ENCODE data around the gene NDUFS8.

NDUFS8 gene

GRCh38 chr11:68080860-68081259 lies 50.4 kb downstream of the NDUFS8 start:
- no peak for DNase-seq (ENCODE audit: low read depth)

- DNase-seq (ENCODE audit: low read depth): no peak
Observed at GRCh38 chr11:68081691-68082090, 51.2 kb downstream of the NDUFS8 start.

GRCh38 chr11:68082481-68082880 lies 52.0 kb downstream of the NDUFS8 start:
- DNase-seq (ENCODE audit: low read depth): no peak

- DNase-seq (ENCODE audit: low read depth): no peak
Observed at GRCh38 chr11:68083517-68083916, 53.0 kb downstream of the NDUFS8 start.
